Measurements from ENCODE around the gene ZNF883. TPM values are rescaled to one million over a fixed set of nuclear protein-coding genes. Genes with fewer than 3 reads are reported as not detected.

The ZNF883 gene
- total and polyA plus RNA-seq, 2 of the 8 experiments (the other 6 are each of a cell fraction or from before 2014, with no cell fraction given): 6.1 to 20.2 TPM

- TF ChIP-seq POU5F1 (IDR thresholded peaks at IDR 0.05; ENCODE audit: low read depth, low read length): no peak
- no peak for TF ChIP-seq BCL11A (IDR thresholded peaks at IDR 0.05; ENCODE audit: low read depth in 2 of 2, low read length in 2 of 2)
These were observed 45.2 kb upstream of the ZNF883 start (continued) for GRCh38 chr9:113057193-113057592.
